Measurements from ENCODE around the gene CRIM1. TPM values are rescaled to one million over a fixed set of nuclear protein-coding genes. Genes with fewer than 3 reads are reported as not detected.

Gene CRIM1
- polyA plus RNA-seq, 2 of the 4 experiments (the other 2 are of a cell fraction): 127 to 208 TPM

DNA sequence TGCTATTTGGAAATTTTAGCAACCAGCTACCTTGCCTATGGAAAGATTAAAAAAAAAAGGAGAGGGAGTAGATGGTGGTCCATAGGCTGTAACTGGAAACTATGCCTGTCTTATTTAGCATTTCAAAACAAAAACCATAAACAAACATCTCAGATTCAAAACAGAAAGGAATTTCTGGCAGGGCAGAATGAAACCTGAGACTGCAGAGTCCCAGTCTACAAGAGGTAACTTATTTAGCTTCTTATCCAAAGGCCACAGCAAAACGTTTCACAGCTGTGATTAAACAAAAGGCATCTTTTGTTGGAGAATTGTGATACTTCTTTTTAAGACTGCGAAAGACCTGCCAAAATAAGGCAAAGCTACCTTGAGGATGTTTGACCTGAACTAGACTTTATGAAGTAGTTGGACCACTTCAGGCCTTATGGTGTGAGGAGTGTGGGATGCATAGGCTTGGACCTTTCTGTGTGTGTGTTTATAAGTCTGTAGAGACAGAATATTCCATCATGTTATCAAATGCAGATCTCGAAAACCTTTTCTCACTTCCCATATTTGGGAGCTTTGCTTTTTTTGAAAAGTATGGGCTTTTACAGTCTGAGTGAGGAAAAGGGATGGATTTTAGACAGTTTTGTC lies 11.0 kb downstream of the CRIM1 start:
- H3K4me1 ChIP-seq: peaks cover 100% of the 10 kb centered on the region
- TF ChIP-seq, protein P1, sequence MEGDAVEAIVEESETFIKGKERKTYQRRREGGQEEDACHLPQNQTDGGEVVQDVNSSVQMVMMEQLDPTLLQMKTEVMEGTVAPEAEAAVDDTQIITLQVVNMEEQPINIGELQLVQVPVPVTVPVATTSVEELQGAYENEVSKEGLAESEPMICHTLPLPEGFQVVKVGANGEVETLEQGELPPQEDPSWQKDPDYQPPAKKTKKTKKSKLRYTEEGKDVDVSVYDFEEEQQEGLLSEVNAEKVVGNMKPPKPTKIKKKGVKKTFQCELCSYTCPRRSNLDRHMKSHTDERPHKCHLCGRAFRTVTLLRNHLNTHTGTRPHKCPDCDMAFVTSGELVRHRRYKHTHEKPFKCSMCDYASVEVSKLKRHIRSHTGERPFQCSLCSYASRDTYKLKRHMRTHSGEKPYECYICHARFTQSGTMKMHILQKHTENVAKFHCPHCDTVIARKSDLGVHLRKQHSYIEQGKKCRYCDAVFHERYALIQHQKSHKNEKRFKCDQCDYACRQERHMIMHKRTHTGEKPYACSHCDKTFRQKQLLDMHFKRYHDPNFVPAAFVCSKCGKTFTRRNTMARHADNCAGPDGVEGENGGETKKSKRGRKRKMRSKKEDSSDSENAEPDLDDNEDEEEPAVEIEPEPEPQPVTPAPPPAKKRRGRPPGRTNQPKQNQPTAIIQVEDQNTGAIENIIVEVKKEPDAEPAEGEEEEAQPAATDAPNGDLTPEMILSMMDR (IDR thresholded peaks at IDR 0.05): no peak
- TF ChIP-seq FOSL2 (IDR thresholded peaks at IDR 0.05) (no peak), FOSL2 (CRISPR knock-in tag; IDR thresholded peaks at IDR 0.05) (no peak), CBX8 (IDR thresholded peaks at IDR 0.05) (no peak), MAZ (IDR thresholded peaks at IDR 0.05; ENCODE audit: borderline replicate concordance, low read depth, low read length) (no peak), MAFK (IDR thresholded peaks at IDR 0.05; ENCODE audit: partially characterized antibody) (no peak), EP300 (IDR thresholded peaks at IDR 0.05) (no peak), ZNF302 (CRISPR knock-in tag; IDR thresholded peaks at IDR 0.05) (no peak), PHF8 (IDR thresholded peaks at IDR 0.05; ENCODE audit: borderline replicate concordance, low read depth) (no peak), SREBF2 (IDR thresholded peaks at IDR 0.05) (no peak), ESRRA (IDR thresholded peaks at IDR 0.05; ENCODE audit: borderline replicate concordance, low read length) (no peak), FOSB (CRISPR knock-in tag; IDR thresholded peaks at IDR 0.05) (no peak), HOXA7 (CRISPR knock-in tag; IDR thresholded peaks at IDR 0.05) (peak; percentile 26; the same call in 1 of the 2 replicates), POLR2AphosphoS2 (conservative IDR thresholded peaks at IDR 0.05; ENCODE audit: low read length) (peak; percentile 66; the same call in 1 of the 2 replicates)
- TF ChIP-seq, protein P2, sequence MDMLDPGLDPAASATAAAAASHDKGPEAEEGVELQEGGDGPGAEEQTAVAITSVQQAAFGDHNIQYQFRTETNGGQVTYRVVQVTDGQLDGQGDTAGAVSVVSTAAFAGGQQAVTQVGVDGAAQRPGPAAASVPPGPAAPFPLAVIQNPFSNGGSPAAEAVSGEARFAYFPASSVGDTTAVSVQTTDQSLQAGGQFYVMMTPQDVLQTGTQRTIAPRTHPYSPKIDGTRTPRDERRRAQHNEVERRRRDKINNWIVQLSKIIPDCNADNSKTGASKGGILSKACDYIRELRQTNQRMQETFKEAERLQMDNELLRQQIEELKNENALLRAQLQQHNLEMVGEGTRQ (IDR thresholded peaks at IDR 0.05): no peak
- TF ChIP-seq, protein P3, sequence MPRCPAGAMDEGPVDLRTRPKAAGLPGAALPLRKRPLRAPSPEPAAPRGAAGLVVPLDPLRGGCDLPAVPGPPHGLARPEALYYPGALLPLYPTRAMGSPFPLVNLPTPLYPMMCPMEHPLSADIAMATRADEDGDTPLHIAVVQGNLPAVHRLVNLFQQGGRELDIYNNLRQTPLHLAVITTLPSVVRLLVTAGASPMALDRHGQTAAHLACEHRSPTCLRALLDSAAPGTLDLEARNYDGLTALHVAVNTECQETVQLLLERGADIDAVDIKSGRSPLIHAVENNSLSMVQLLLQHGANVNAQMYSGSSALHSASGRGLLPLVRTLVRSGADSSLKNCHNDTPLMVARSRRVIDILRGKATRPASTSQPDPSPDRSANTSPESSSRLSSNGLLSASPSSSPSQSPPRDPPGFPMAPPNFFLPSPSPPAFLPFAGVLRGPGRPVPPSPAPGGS (IDR thresholded peaks at IDR 0.05): no peak
- CTCF ChIA-PET: interaction anchor here (0.9 to 9.7 kb wide), 8 partner anchors 8 to 298 kb away, joined by 3 to 75 read pairs (median 6); partner anchors contain the start of gene CRIM1
- peak overlapping the region; percentile 90 for H3K4me2 ChIP-seq
- no peak for FAIRE-seq
- H3K4me3 ChIP-seq: peak overlapping the region; percentile 7; the same call in 1 of the 3 replicates
- POLR2A ChIA-PET: interaction anchor here (0.7 kb wide), 1 partner anchor 23 kb away, joined by 3 read pairs; no protein-coding TSS in a partner anchor
- DNase-seq (ENCODE audit: low read depth in 1 of 2, low spot score in 1 of 2): no peak
- no peaks in the 10 kb centered on the region for H3K9me3 ChIP-seq
- peak overlapping the region; percentile 75 to 88 for H3K27ac ChIP-seq
- ATAC-seq: no peak
- 43% methylated on average over 3 of the region's 3 CpGs for WGBS (ENCODE audit: missing lambda C conversion rate)

DNA sequence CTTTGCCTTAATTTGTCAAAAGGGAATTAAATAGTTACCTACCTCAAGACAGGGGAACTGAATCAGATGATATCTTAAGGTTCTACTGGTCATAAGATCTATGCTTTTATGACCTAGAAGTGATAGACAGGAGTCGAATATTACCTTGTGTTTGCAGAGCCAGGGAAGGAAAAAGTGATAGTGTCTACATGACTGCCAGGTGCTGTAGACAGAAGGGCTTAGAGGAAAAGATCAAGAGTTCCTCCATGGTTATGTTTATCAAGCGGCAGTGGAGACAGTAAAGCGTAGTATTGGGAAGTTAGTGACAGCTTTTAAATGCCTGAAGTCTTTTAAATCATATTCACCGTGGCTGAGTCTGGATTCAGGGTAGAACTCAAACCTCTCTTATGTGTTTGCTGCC lies 11.9 kb downstream of the CRIM1 start:
- H3K4me1 ChIP-seq: peaks cover 100% of the 10 kb centered on the region
- ChIA-PET CTCF (interaction anchor here (0.7 to 9.7 kb wide), 12 partner anchors 8 to 297 kb away, joined by 3 to 75 read pairs (median 6); partner anchors contain the start of gene CRIM1), POLR2A (interaction anchor here (1.2 to 3.0 kb wide), 3 partner anchors 9 to 118 kb away, joined by 3 to 9 read pairs (median 4); partner anchors contain the start of gene CRIM1)
- WGBS (ENCODE audit: missing lambda C conversion rate): 10% methylated on average over 4 of the region's 4 CpGs
- peak; percentile 1 to 4; a peak in 3 of 6 replicates for ATAC-seq
- DNase-seq (ENCODE audit: low read depth in 1 of 2, low spot score in 1 of 2): no peak
- peak overlapping the region; percentile 90 for H3K4me2 ChIP-seq
- TF ChIP-seq, protein P4, sequence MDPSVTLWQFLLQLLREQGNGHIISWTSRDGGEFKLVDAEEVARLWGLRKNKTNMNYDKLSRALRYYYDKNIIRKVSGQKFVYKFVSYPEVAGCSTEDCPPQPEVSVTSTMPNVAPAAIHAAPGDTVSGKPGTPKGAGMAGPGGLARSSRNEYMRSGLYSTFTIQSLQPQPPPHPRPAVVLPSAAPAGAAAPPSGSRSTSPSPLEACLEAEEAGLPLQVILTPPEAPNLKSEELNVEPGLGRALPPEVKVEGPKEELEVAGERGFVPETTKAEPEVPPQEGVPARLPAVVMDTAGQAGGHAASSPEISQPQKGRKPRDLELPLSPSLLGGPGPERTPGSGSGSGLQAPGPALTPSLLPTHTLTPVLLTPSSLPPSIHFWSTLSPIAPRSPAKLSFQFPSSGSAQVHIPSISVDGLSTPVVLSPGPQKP (IDR thresholded peaks at IDR 0.05; ENCODE audit: low read depth, low read length): no peak
- H3K9me3 ChIP-seq: no peaks in the 10 kb centered on the region
- peak overlapping the region; percentile 75 to 88 for H3K27ac ChIP-seq
- FAIRE-seq: no peak
- H3K4me3 ChIP-seq: peak overlapping the region; percentile 17
